ENCODE data around the gene CPT1C. TPM values are rescaled to one million over a fixed set of nuclear protein-coding genes. Genes with fewer than 3 reads are reported as not detected.
A peak's percentile ranks its signal among the peaks of the same experiment; 100 is the strongest.
"Not testable (repeated sequence)": the region's sequence is repeated elsewhere in the genome, so short reads cannot be mapped to it uniquely, and the experiment has no call there.

Gene CPT1C
- total and polyA plus RNA-seq, 11 donors: 1.00 to 6.0 (median 2.2) TPM

- ATAC-seq: no peak
Observed at GRCh38 chr19:49718991-49719390, 28.1 kb downstream of the CPT1C start.

GRCh38 chr19:49719420-49719819, 28.5 kb downstream of the CPT1C start:
- not testable (repeated sequence) for DNase-seq, H3K4me3 ChIP-seq, H3K27me3 ChIP-seq, H3K27ac ChIP-seq, H3K36me3 ChIP-seq, H3K9me3 ChIP-seq, ATAC-seq
- WGBS, 4 donors: 78 to 81% (median 80%) methylated on average over 20 to 22 of the region's 22 CpGs
- H3K4me1 ChIP-seq: peaks cover 0 to 13% (median 0%) of the 10 kb centered on the region in 12 donors
- intact Hi-C loops (cut with DNase I): loop anchor here in 2 of 10 donors (5.0 kb wide), 2 partner anchors 43 to 48 kb away; partner anchors contain the start of genes AP2A1 (in 1 of the 2) and TSKS (in 1 of the 2)

More at GRCh38 chr19:49718991-49719390, 28.1 kb downstream of the CPT1C start:
- DNase-seq: no peak
- 82 to 89% (median 86%) methylated on average over 6 of the region's 6 CpGs for WGBS, 4 donors
- H3K27ac ChIP-seq: no peak overlapping the region
- no peak for TF ChIP-seq CTCF (IDR thresholded peaks at IDR 0.05)
- no peak for TF ChIP-seq POLR2A (IDR thresholded peaks at IDR 0.05)
- H3K4me3 ChIP-seq: no peak overlapping the region
- peaks cover 0 to 13% (median 0%) of the 10 kb centered on the region in 12 donors for H3K4me1 ChIP-seq
- intact Hi-C loops (cut with DNase I): loop anchor here in 2 of 10 donors (5.0 kb wide), 2 partner anchors 43 to 48 kb away; partner anchors contain the start of genes AP2A1 (in 1 of the 2) and TSKS (in 1 of the 2)
- H3K27me3 ChIP-seq: no peaks in the 10 kb centered on the region
- H3K36me3 ChIP-seq: no peaks in the 10 kb centered on the region
- no peaks in the 10 kb centered on the region for H3K9me3 ChIP-seq

GRCh38 chr19:49727217-49728030, 36.5 kb downstream of the CPT1C start:
- intact Hi-C loops (cut with DNase I): no loop called here
- Histone ChIP-seq H3K4me3 (peak overlapping the region in 2 of 12 donors; percentile 11 to 22), H3K4me1 (peaks cover 0 to 16% (median 4%) of the 10 kb centered on the region in 12 donors), H3K27ac (peak overlapping the region in 11 of 12 donors; percentile 17 to 76 (median 54)), H3K36me3 (no peaks in the 10 kb centered on the region), H3K9me3 (peaks cover 0 to 3% (median 0%) of the 10 kb centered on the region in 12 donors), H3K27me3 (no peaks in the 10 kb centered on the region)
- DNase-seq: peak; percentile 59 to 81 (median 76)
- WGBS, 4 donors: 60 to 72% (median 63%) methylated on average over 23 of the region's 23 CpGs
- ATAC-seq: peak; percentile 55 to 94 (median 88)
- TF ChIP-seq CTCF (IDR thresholded peaks at IDR 0.05) (no peak), POLR2A (IDR thresholded peaks at IDR 0.05) (no peak)

GRCh38 chr19:49730166-49730565, 39.2 kb downstream of the CPT1C start:
- 77 to 81% (median 80%) methylated on average over 5 of the region's 5 CpGs for WGBS, 4 donors
- intact Hi-C loops (cut with DNase I): no loop called here
- Histone ChIP-seq H3K4me3 (no peak overlapping the region), H3K4me1 (peaks cover 0 to 16% (median 4%) of the 10 kb centered on the region in 12 donors), H3K36me3 (no peaks in the 10 kb centered on the region), H3K9me3 (peaks cover 0 to 3% (median 0%) of the 10 kb centered on the region in 12 donors), H3K27me3 (no peaks in the 10 kb centered on the region), H3K27ac (no peak overlapping the region)
- DNase-seq (no peak), ATAC-seq (no peak)
- TF ChIP-seq CTCF (IDR thresholded peaks at IDR 0.05) (no peak), POLR2A (IDR thresholded peaks at IDR 0.05) (no peak)
